ENCODE data around the gene SLC22A23.
A peak's percentile ranks its signal among the peaks of the same experiment; 100 is the strongest.

SLC22A23 gene

DNA sequence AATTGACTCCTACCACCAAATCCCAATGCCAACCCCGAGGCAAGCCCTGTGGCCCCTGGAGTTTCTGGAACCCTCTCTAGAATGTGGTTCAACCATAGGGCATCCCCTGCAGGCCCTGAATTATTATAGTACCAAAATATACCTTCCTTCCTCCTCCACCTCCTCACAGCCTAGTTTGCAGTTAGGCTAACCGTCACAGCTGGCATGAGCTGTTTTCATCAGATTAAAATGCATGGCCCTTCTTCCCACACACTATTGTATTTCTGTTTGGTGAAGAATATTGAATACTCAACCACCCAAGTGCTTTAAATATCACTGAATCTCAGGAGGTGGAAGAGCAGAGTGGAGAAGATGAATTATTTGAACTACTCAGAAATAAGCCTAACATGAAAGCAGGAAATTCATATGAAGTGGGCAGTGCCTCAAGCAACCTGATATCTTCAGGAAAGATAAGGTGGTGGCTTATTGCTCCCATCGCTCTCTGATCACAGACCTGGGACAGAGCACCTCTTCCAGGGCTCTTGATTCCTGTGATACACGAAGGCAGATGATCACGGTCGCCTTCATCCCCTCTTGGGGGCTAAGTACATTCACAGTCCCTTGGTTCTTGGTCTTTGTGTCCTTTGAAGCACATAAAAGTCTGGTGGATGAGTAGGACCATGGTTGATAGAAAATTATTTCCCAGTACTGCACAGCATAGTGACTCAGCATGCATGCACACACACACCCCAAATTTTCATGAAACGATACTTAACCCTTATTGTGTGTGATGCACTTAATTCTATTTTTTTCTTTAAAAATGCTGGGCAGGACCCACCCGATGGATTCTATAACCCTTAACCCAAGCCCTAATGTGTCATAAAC lies 107.2 kb downstream of the SLC22A23 start:
- H3K4me3 ChIP-seq (ENCODE audit: low read depth, low read length), result no peak overlapping the region

GRCh38 chr6:3348821-3349220 lies 108.0 kb downstream of the SLC22A23 start:
- H3K27ac ChIP-seq (ENCODE audit: low read depth, low read length), result no peak overlapping the region
- no peaks in the 10 kb centered on the region for H3K36me3 ChIP-seq (ENCODE audit: insufficient read depth, low read length)
- H2AFZ ChIP-seq (ENCODE audit: low read length, unreplicated experiment), result no peak overlapping the region
- H3K4me3 ChIP-seq (ENCODE audit: low read depth, low read length), result no peak overlapping the region
- no peaks in the 10 kb centered on the region for H3K27me3 ChIP-seq (ENCODE audit: insufficient read depth, low read length)
- no peaks in the 10 kb centered on the region for H3K79me2 ChIP-seq (ENCODE audit: control insufficient read depth, insufficient read depth, low read length, unreplicated experiment)
- H3K4me1 ChIP-seq (ENCODE audit: control insufficient read depth, insufficient read depth, low read length, unreplicated experiment), result no peaks in the 10 kb centered on the region

More for the DNA sequence above, 107.2 kb downstream of the SLC22A23 start:
- Histone ChIP-seq H2AFZ (ENCODE audit: low read length, unreplicated experiment) (no peak overlapping the region), H3K36me3 (ENCODE audit: insufficient read depth, low read length) (no peaks in the 10 kb centered on the region), H3K27ac (ENCODE audit: low read depth, low read length) (no peak overlapping the region), H3K27me3 (ENCODE audit: insufficient read depth, low read length) (no peaks in the 10 kb centered on the region), H3K4me1 (ENCODE audit: control insufficient read depth, insufficient read depth, low read length, unreplicated experiment) (no peaks in the 10 kb centered on the region), H3K79me2 (ENCODE audit: control insufficient read depth, insufficient read depth, low read length, unreplicated experiment) (no peaks in the 10 kb centered on the region)

GRCh38 chr6:3347826-3348225 lies 109.0 kb downstream of the SLC22A23 start:
- H3K27me3 ChIP-seq (ENCODE audit: insufficient read depth, low read length), result no peaks in the 10 kb centered on the region
- H3K4me1 ChIP-seq (ENCODE audit: control insufficient read depth, insufficient read depth, low read length, unreplicated experiment), result no peaks in the 10 kb centered on the region

DNA sequence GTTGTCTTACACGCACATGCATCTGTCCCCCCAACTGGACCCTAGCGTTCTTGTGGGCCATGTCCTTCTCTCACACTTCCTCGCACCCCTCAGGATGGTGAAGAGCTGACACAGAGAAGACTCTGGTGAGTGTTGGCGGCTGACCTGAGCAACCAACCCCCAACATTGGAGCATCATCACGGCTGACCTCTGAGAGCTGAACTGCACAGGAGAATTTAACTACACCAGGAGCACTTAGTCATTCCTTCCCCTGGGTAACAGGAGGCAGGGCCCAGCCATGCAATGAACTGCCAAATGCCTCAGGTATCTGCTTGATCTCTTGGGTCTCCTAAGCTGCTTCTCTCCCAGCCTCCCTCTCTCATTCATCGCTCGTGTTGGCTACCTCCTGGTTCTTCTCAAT lies 109.6 kb downstream of the SLC22A23 start:
- H3K36me3 ChIP-seq (ENCODE audit: insufficient read depth, low read length), result no peaks in the 10 kb centered on the region
- H3K27me3 ChIP-seq (ENCODE audit: insufficient read depth, low read length), result no peaks in the 10 kb centered on the region
- H3K4me1 ChIP-seq (ENCODE audit: control insufficient read depth, insufficient read depth, low read length, unreplicated experiment), result peaks cover 2% of the 10 kb centered on the region
- no peak overlapping the region for H3K27ac ChIP-seq (ENCODE audit: low read depth, low read length)
- H3K4me3 ChIP-seq (ENCODE audit: low read depth, low read length), result no peak overlapping the region
- H2AFZ ChIP-seq (ENCODE audit: low read length, unreplicated experiment), result no peak overlapping the region
- H3K79me2 ChIP-seq (ENCODE audit: control insufficient read depth, insufficient read depth, low read length, unreplicated experiment), result no peaks in the 10 kb centered on the region

More at GRCh38 chr6:3347826-3348225, 109.0 kb downstream of the SLC22A23 start:
- Histone ChIP-seq H3K4me3 (ENCODE audit: low read depth, low read length) (no peak overlapping the region), H3K36me3 (ENCODE audit: insufficient read depth, low read length) (no peaks in the 10 kb centered on the region), H2AFZ (ENCODE audit: low read length, unreplicated experiment) (no peak overlapping the region), H3K27ac (ENCODE audit: low read depth, low read length) (no peak overlapping the region), H3K79me2 (ENCODE audit: control insufficient read depth, insufficient read depth, low read length, unreplicated experiment) (no peaks in the 10 kb centered on the region)

DNA sequence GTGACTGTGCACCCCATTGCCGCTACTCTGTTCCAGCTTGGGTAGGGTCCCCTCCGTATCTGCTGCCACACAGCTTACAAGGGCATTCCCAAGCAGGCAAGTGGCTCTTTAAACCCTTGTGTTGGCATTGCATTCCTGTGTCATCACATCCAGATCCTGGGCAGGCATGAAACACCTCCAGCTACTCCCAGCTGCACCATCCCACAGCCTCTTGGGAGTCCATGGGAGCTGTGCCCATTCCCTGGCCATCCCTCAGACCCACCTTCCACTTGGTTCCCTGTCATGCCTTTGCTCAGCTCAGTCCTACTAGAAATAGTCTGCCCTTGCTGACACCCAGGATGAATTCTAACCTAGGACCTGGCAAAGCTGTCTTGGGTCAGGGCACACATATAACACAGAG lies 110.4 kb downstream of the SLC22A23 start:
- Histone ChIP-seq H3K4me1 (ENCODE audit: control insufficient read depth, insufficient read depth, low read length, unreplicated experiment) (peaks cover 8% of the 10 kb centered on the region), H3K27me3 (ENCODE audit: insufficient read depth, low read length) (no peaks in the 10 kb centered on the region), H3K36me3 (ENCODE audit: insufficient read depth, low read length) (no peaks in the 10 kb centered on the region), H3K79me2 (ENCODE audit: control insufficient read depth, insufficient read depth, low read length, unreplicated experiment) (no peaks in the 10 kb centered on the region), H2AFZ (ENCODE audit: low read length, unreplicated experiment) (no peak overlapping the region), H3K4me3 (ENCODE audit: low read depth, low read length) (no peak overlapping the region), H3K27ac (ENCODE audit: low read depth, low read length) (no peak overlapping the region)

- Histone ChIP-seq H3K36me3 (ENCODE audit: insufficient read depth, low read length) (no peaks in the 10 kb centered on the region), H3K27me3 (ENCODE audit: insufficient read depth, low read length) (no peaks in the 10 kb centered on the region), H3K4me1 (ENCODE audit: control insufficient read depth, insufficient read depth, low read length, unreplicated experiment) (peaks cover 13% of the 10 kb centered on the region), H3K79me2 (ENCODE audit: control insufficient read depth, insufficient read depth, low read length, unreplicated experiment) (no peaks in the 10 kb centered on the region), H3K4me3 (ENCODE audit: low read depth, low read length) (no peak overlapping the region), H3K27ac (ENCODE audit: low read depth, low read length) (no peak overlapping the region), H2AFZ (ENCODE audit: low read length, unreplicated experiment) (no peak overlapping the region)
Measured at GRCh38 chr6:3345836-3346235, 111.0 kb downstream of the SLC22A23 start.

DNA sequence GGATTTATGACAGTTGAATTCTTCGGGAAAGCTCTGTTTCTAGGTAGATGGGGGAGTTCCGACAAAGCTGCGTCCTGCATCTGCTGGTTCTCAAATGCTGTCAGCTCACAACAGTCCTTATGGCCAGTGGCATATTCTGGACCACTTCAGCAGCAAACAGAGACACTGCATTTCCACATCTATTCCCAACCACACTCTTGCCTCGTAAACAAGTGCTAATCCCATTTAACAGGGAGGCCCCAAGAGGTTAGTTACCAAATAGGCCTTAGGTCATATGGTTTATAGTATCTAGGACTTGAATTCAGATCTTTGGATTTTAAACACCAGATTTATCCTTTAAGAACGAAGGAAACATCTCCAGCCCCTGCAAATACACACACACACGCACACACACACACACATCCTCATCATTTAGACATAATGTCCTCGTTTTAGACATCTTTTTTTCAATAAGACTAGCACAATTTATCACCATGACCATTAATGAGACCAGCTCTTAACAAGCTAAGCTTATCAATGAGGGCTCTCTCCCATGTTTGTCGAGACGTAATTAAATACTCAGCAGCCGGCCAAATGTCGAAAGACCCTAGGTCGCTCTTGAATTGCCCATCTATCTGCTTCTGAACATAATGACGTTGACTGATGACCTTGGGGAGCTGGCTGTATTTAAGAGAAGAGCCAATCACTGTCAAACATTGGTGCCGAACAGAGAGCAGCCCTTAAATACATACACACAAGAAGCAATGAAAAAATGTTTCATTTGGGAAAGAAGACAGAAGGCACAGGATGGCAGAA lies 113.6 kb downstream of the SLC22A23 start:
- Histone ChIP-seq H3K27me3 (ENCODE audit: insufficient read depth, low read length) (no peaks in the 10 kb centered on the region), H3K4me3 (ENCODE audit: low read depth, low read length) (no peak overlapping the region), H3K27ac (ENCODE audit: low read depth, low read length) (no peak overlapping the region), H3K36me3 (ENCODE audit: insufficient read depth, low read length) (no peaks in the 10 kb centered on the region), H3K79me2 (ENCODE audit: control insufficient read depth, insufficient read depth, low read length, unreplicated experiment) (no peaks in the 10 kb centered on the region), H3K4me1 (ENCODE audit: control insufficient read depth, insufficient read depth, low read length, unreplicated experiment) (peaks cover 36% of the 10 kb centered on the region), H2AFZ (ENCODE audit: low read length, unreplicated experiment) (no peak overlapping the region)

DNA sequence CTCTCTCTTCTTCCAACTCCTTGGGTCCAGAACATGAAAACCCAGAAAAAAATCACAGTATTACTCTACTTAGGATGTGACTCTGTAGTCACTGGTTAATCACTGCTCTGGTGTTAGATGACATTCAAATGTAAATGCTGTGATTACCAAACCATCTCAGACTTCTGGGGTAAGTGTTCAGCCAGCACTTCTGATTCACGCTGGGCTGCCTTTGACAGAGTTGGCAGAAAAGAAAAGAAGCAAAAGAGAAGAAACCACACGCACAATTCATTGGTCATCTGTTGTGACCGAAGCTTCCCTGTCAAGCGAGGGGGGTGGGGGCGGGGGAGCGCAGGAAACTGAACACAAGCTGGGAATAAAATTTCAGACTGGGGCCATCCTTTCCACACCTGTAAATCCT lies 115.4 kb downstream of the SLC22A23 start:
- peak overlapping the region; percentile 6; the same call in 1 of the 2 replicates for H3K4me3 ChIP-seq (ENCODE audit: low read depth, low read length)
- no peaks in the 10 kb centered on the region for H3K36me3 ChIP-seq (ENCODE audit: insufficient read depth, low read length)
- H3K4me1 ChIP-seq (ENCODE audit: control insufficient read depth, insufficient read depth, low read length, unreplicated experiment), result peaks cover 50% of the 10 kb centered on the region
- H3K27me3 ChIP-seq (ENCODE audit: insufficient read depth, low read length), result no peaks in the 10 kb centered on the region
- no peaks in the 10 kb centered on the region for H3K79me2 ChIP-seq (ENCODE audit: control insufficient read depth, insufficient read depth, low read length, unreplicated experiment)
- no peak overlapping the region for H2AFZ ChIP-seq (ENCODE audit: low read length, unreplicated experiment)
- peak overlapping the region; percentile 86 for H3K27ac ChIP-seq (ENCODE audit: low read depth, low read length)

DNA sequence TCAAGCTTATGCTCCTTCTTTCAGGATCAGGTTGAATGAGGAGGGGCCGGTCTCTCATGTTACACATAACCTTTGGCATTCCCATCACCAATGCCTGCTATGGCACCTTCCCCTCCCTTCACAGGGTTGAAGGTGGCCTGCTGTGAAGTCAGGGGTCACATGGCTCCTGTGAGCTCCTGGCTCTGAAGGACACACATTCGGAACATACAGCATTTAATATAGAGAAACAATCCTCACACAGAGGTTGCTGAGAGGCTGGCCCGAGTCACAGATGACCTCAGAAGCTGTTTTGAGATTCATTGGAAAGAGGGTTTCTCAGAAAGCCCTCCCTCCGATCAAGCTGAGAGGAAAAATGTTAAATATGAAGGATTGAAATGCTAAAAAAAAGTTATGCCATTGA lies 116.0 kb downstream of the SLC22A23 start:
- peak overlapping the region; percentile 6; the same call in 1 of the 2 replicates for H3K4me3 ChIP-seq (ENCODE audit: low read depth, low read length)
- peaks cover 50% of the 10 kb centered on the region for H3K4me1 ChIP-seq (ENCODE audit: control insufficient read depth, insufficient read depth, low read length, unreplicated experiment)
- H3K27ac ChIP-seq (ENCODE audit: low read depth, low read length), result peak overlapping the region; percentile 86

GRCh38 chr6:3340358-3340802 lies 116.5 kb downstream of the SLC22A23 start:
- H2AFZ ChIP-seq (ENCODE audit: low read length, unreplicated experiment), result no peak overlapping the region
- H3K4me1 ChIP-seq (ENCODE audit: control insufficient read depth, insufficient read depth, low read length, unreplicated experiment), result peaks cover 50% of the 10 kb centered on the region
- no peaks in the 10 kb centered on the region for H3K27me3 ChIP-seq (ENCODE audit: insufficient read depth, low read length)
- no peaks in the 10 kb centered on the region for H3K36me3 ChIP-seq (ENCODE audit: insufficient read depth, low read length)
- H3K27ac ChIP-seq (ENCODE audit: low read depth, low read length), result peak overlapping the region; percentile 86
- no peaks in the 10 kb centered on the region for H3K79me2 ChIP-seq (ENCODE audit: control insufficient read depth, insufficient read depth, low read length, unreplicated experiment)
- peak overlapping the region; percentile 6; the same call in 1 of the 2 replicates for H3K4me3 ChIP-seq (ENCODE audit: low read depth, low read length)

More for the DNA sequence above, 116.0 kb downstream of the SLC22A23 start:
- Histone ChIP-seq H3K27me3 (ENCODE audit: insufficient read depth, low read length) (no peaks in the 10 kb centered on the region), H2AFZ (ENCODE audit: low read length, unreplicated experiment) (no peak overlapping the region), H3K79me2 (ENCODE audit: control insufficient read depth, insufficient read depth, low read length, unreplicated experiment) (no peaks in the 10 kb centered on the region), H3K36me3 (ENCODE audit: insufficient read depth, low read length) (no peaks in the 10 kb centered on the region)

All from ACC112 (cell line).